HCT116 (cell line): Measurements from ENCODE around the gene TMPRSS3.

Experiments used
- ELF1 ChIP-seq: IDR thresholded peaks from 2 replicates; pipeline ENCODE4 v1.6.1; 2012; ENCODE audit warnings: low read depth, borderline replicate concordance
- EZH2 ChIP-seq: fragments of 200-600 bp; sonication (generic); IDR thresholded peaks from 2 replicates; pipeline ENCODE4 v1.6.1; 2017; ENCODE audit warnings: antibody characterized with exemption, mixed run types
- EZH2phosphoT487 ChIP-seq: fragments of 200-600 bp; IDR thresholded peaks from 2 replicates; pipeline ENCODE4 v1.6.1; 2018; ENCODE audit warnings: antibody characterized with exemption, borderline replicate concordance
- JUND ChIP-seq: IDR thresholded peaks from 2 replicates; pipeline ENCODE4 v1.6.1; 2012
- POLR2AphosphoS5 ChIP-seq: IDR thresholded peaks from 2 replicates; pipeline ENCODE4 v1.6.1; 2011; ENCODE audit warnings: mild to moderate bottlenecking, low read depth, low read length, moderate library complexity
- RAD21 ChIP-seq: IDR thresholded peaks from 2 replicates; pipeline ENCODE4 v1.6.1; 2012; ENCODE audit warnings: low read depth, mild to moderate bottlenecking
- YY1 ChIP-seq: IDR thresholded peaks from 2 replicates; pipeline ENCODE4 v1.6.1; 2011; ENCODE audit warnings: low read length, low read depth, moderate library complexity, mild to moderate bottlenecking; ENCODE audit not compliant: insufficient replicate concordance; ENCODE audit errors: extremely low read depth
- TF ChIP-seq, protein P1 (sequence below), 3 experiments: fragments of 200-600 bp in 1 of 3; sonication (generic) in 1 of 3; IDR thresholded peaks in 2 of 3; conservative IDR thresholded peaks in 1 of 3; 2 replicates each; pipeline ENCODE4 v1.5.1; 2012 to 2017; ENCODE audit warnings: low read depth in 2 of 3, low read length in 2 of 3, antibody characterized with exemption in 1 of 3, borderline replicate concordance in 1 of 3, control low read depth in 1 of 3, mild to moderate bottlenecking in 1 of 3, mixed read lengths in 1 of 3, mixed run types in 1 of 3, moderate library complexity in 1 of 3; ENCODE audit not compliant: insufficient read depth in 1 of 3
- TF ChIP-seq, protein P2 (sequence below): IDR thresholded peaks from 2 replicates; pipeline ENCODE4 v1.6.1; 2012; ENCODE audit warnings: low read depth
- TF ChIP-seq, protein P3 (sequence below): IDR thresholded peaks from 2 replicates; pipeline ENCODE4 v1.6.1; 2012

DNA sequence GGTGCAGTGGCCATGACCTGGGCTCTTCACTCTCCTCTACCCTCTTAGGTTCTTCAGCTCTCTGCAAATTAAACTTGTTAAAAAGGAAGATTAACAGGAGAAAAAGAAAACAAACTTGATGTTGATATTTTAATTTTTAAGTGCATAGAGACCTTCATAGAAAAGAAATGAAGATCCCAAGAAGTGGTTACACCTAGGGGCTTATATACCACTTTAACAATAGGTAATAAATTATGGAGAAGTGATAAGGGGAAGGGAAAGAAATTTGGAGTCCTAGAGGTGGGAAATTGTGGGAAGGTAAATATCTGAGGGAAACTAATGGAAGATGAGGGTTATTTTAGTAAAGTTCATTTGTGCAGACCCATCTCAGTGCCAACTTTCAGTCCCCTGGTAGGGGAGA lies 64.2 kb downstream of the TMPRSS3 start:
- TF ChIP-seq, protein P1, sequence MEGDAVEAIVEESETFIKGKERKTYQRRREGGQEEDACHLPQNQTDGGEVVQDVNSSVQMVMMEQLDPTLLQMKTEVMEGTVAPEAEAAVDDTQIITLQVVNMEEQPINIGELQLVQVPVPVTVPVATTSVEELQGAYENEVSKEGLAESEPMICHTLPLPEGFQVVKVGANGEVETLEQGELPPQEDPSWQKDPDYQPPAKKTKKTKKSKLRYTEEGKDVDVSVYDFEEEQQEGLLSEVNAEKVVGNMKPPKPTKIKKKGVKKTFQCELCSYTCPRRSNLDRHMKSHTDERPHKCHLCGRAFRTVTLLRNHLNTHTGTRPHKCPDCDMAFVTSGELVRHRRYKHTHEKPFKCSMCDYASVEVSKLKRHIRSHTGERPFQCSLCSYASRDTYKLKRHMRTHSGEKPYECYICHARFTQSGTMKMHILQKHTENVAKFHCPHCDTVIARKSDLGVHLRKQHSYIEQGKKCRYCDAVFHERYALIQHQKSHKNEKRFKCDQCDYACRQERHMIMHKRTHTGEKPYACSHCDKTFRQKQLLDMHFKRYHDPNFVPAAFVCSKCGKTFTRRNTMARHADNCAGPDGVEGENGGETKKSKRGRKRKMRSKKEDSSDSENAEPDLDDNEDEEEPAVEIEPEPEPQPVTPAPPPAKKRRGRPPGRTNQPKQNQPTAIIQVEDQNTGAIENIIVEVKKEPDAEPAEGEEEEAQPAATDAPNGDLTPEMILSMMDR (IDR thresholded peaks at IDR 0.05 in 2 of 3, conservative IDR thresholded peaks at IDR 0.05 in 1 of 3; ENCODE audit: borderline replicate concordance in 1 of 3, insufficient read depth in 1 of 3, low read depth in 2 of 3, low read length in 2 of 3) = no peak
- TF ChIP-seq ELF1 = no peak
- TF ChIP-seq EZH2 = no peak
- TF ChIP-seq RAD21 = no peak
- no peak for TF ChIP-seq EZH2phosphoT487
- no peak for TF ChIP-seq POLR2AphosphoS5
- TF ChIP-seq, protein P2, sequence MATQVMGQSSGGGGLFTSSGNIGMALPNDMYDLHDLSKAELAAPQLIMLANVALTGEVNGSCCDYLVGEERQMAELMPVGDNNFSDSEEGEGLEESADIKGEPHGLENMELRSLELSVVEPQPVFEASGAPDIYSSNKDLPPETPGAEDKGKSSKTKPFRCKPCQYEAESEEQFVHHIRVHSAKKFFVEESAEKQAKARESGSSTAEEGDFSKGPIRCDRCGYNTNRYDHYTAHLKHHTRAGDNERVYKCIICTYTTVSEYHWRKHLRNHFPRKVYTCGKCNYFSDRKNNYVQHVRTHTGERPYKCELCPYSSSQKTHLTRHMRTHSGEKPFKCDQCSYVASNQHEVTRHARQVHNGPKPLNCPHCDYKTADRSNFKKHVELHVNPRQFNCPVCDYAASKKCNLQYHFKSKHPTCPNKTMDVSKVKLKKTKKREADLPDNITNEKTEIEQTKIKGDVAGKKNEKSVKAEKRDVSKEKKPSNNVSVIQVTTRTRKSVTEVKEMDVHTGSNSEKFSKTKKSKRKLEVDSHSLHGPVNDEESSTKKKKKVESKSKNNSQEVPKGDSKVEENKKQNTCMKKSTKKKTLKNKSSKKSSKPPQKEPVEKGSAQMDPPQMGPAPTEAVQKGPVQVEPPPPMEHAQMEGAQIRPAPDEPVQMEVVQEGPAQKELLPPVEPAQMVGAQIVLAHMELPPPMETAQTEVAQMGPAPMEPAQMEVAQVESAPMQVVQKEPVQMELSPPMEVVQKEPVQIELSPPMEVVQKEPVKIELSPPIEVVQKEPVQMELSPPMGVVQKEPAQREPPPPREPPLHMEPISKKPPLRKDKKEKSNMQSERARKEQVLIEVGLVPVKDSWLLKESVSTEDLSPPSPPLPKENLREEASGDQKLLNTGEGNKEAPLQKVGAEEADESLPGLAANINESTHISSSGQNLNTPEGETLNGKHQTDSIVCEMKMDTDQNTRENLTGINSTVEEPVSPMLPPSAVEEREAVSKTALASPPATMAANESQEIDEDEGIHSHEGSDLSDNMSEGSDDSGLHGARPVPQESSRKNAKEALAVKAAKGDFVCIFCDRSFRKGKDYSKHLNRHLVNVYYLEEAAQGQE = no peak
- no peak for TF ChIP-seq YY1
- no peak for TF ChIP-seq JUND
- TF ChIP-seq, protein P3, sequence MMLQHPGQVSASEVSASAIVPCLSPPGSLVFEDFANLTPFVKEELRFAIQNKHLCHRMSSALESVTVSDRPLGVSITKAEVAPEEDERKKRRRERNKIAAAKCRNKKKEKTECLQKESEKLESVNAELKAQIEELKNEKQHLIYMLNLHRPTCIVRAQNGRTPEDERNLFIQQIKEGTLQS = no peak
